GM06990 (cell line): ENCODE data around the gene HERC6.
"Not testable (repeated sequence)": the region's sequence is repeated elsewhere in the genome, so short reads cannot be mapped to it uniquely, and the experiment has no call there.

ENCODE experiments used
- DNase-seq: peaks from one replicate; pipeline ENCODE4 v3.0.0-alpha.2; 2011; ENCODE audit not compliant: insufficient read length; ENCODE audit errors: extremely low read depth
- H3K27me3 ChIP-seq: replicated peaks from 2 replicates; pipeline ENCODE4 v1.6.0; 2011; ENCODE audit warnings: low read length; ENCODE audit not compliant: control insufficient read depth, insufficient read depth
- H3K36me3 ChIP-seq: 2 replicates; pipeline ENCODE4 v1.5.1; 2011; ENCODE audit warnings: low read length; ENCODE audit not compliant: control insufficient read depth, insufficient read depth
- H3K4me3 ChIP-seq: replicated peaks from 2 replicates; pipeline ENCODE4 v1.5.1; 2011; ENCODE audit warnings: low read depth, mild to moderate bottlenecking, control low read depth, low read length
- CTCF ChIP-seq: IDR thresholded peaks from 2 replicates; pipeline ENCODE4 v1.5.1; 2011; ENCODE audit warnings: low read length, control low read depth, mild to moderate bottlenecking, inconsistent platforms; ENCODE audit not compliant: insufficient read depth, poor library complexity, severe bottlenecking

Gene HERC6

GRCh38 chr4:88360256-88360655, 18.4 kb upstream of the HERC6 start:
- no peak for TF ChIP-seq CTCF
- no peak overlapping the region for H3K4me3 ChIP-seq

DNA sequence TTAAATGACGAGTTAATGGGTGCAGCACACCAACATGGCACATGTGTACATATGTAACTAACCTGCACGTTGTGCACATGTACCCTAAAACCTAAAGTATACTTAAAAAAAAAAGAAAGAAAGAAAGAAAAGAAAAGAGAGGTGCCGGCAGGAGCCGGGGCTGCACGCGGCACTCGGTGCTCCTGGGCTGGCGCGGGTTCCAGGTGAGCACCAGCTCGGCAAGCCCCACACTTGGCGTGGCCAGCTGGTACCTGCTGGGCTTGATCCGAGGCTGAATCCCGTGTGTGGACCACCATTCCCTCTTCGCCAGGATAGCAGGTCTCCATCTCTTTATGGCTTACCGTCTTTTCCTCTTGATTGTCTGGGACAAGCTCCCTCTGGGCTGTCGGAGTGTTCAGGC, 17.9 kb upstream of the HERC6 start:
- no peak for DNase-seq
- no peaks in the 10 kb centered on the region for H3K36me3 ChIP-seq
- no peak overlapping the region for H3K4me3 ChIP-seq
- H3K27me3 ChIP-seq, result no peaks in the 10 kb centered on the region
- no peak for TF ChIP-seq CTCF

More at GRCh38 chr4:88360256-88360655, 18.4 kb upstream of the HERC6 start:
- no peak for DNase-seq
- Histone ChIP-seq H3K36me3 (no peaks in the 10 kb centered on the region), H3K27me3 (no peaks in the 10 kb centered on the region)

- not testable (repeated sequence) for H3K27me3 ChIP-seq, H3K4me3 ChIP-seq, H3K36me3 ChIP-seq, DNase-seq
Observed at GRCh38 chr4:88361217-88361773, 17.4 kb upstream of the HERC6 start.

- no peaks in the 10 kb centered on the region for H3K27me3 ChIP-seq
- H3K4me3 ChIP-seq, result no peak overlapping the region
- TF ChIP-seq CTCF, result no peak
- no peak for DNase-seq
- H3K36me3 ChIP-seq, result no peaks in the 10 kb centered on the region
Observed at GRCh38 chr4:88366460-88366859, 12.2 kb upstream of the HERC6 start.

- no peak for DNase-seq
- no peaks in the 10 kb centered on the region for H3K36me3 ChIP-seq
- no peaks in the 10 kb centered on the region for H3K27me3 ChIP-seq
- no peak overlapping the region for H3K4me3 ChIP-seq
- TF ChIP-seq CTCF, result no peak
Observed at GRCh38 chr4:88367826-88368225, 10.8 kb upstream of the HERC6 start.

GRCh38 chr4:88369180-88369812, 9.4 kb upstream of the HERC6 start:
- DNase-seq, H3K4me3 ChIP-seq, H3K27me3 ChIP-seq, H3K36me3 ChIP-seq: not testable (repeated sequence)
- TF ChIP-seq CTCF, result peak; percentile 50
